Gastrocnemius medialis (tissue), 4 donors: ENCODE results near the gene ZNF585A. TPM values are rescaled to one million over a fixed set of nuclear protein-coding genes. Genes with fewer than 3 reads are reported as not detected.

Source experiments
- ATAC-seq, 2 donors: fragments of 150-250 bp; one replicate each; pipeline ENCODE4 v1.9.1; 2016
- DNase-seq, 2 donors: peaks; one replicate each; pipeline ENCODE4 v3.0.0-alpha.2; 2019
- H3K27ac ChIP-seq, 4 donors: fragments of 200-600 bp; sonication (generic); 1 replicate in 1 of 4; 2 replicates in 3 of 4; pipeline ENCODE4 v1.5.1; 2016 to 2018; ENCODE audit warnings: mild to moderate bottlenecking in 2 of 4, moderate library complexity in 1 of 4
- H3K27me3 ChIP-seq, 3 donors: fragments of 200-600 bp; sonication (generic) in 2 of 3; 1 replicate in 1 of 3; 2 replicates in 2 of 3; pipeline versions ENCODE4 v1.5.1 to v1.6.0; 2016 to 2019; ENCODE audit warnings: mild to moderate bottlenecking in 1 of 3, moderate library complexity in 1 of 3
- H3K36me3 ChIP-seq, 2 donors: fragments of 200-600 bp; sonication (generic) in 1 of 2; one replicate each; pipeline ENCODE4 v1.5.1; 2017 to 2018
- H3K4me1 ChIP-seq, 2 donors: fragments of 200-600 bp; sonication (generic) in 1 of 2; one replicate each; pipeline ENCODE4 v1.5.1; 2016 to 2017; ENCODE audit warnings: mild to moderate bottlenecking in 2 of 2
- H3K4me3 ChIP-seq, 4 donors: fragments of 200-600 bp; sonication (generic) in 3 of 4; 1 replicate in 1 of 4; 2 replicates in 3 of 4; pipeline ENCODE4 v1.5.1; 2016 to 2019; ENCODE audit warnings: mild to moderate bottlenecking in 2 of 4
- H3K9me3 ChIP-seq, 3 donors: fragments of 200-600 bp; sonication (generic) in 2 of 3; 1 replicate in 1 of 3; 2 replicates in 2 of 3; pipeline ENCODE4 v1.5.1; 2016 to 2019
- CTCF ChIP-seq, 5 experiments: fragments of 450-650 bp in 3 of 5; fragments of 200-600 bp in 2 of 5; sonication (generic) in 2 of 5; IDR thresholded peaks in 4 of 5; conservative IDR thresholded peaks in 1 of 5; 1 replicate in 4 of 5; 2 replicates in 1 of 5; pipeline ENCODE4 v1.5.1; 2016 to 2019; ENCODE audit warnings: antibody characterized with exemption in 5 of 5, mild to moderate bottlenecking in 3 of 5, moderate library complexity in 3 of 5
- POLR2A ChIP-seq, 2 donors: fragments of 450-650 bp; IDR thresholded peaks; one replicate each; pipeline ENCODE4 v1.6.1; 2017; ENCODE audit warnings: antibody characterized with exemption in 2 of 2, mild to moderate bottlenecking in 2 of 2, moderate library complexity in 2 of 2
- in situ Hi-C, 4 donors: fragments of 200-750 bp; cut with MboI; loops; one replicate each; pipeline versions ENCODE4 v1.15.0 to v1.8.0; 2017; ENCODE audit warnings: low sequenced_read_pairs in 4 of 4
- intact Hi-C: fragments of 100-400 bp; cut with DNase I; formaldehyde crosslinking; loops from one replicate; pipeline ENCODE4 v1.15.1; 2023; ENCODE audit warnings: low total_unique reads
- total RNA-seq, 4 donors: library from RNA; depleted of rRNA; stranded (reverse); fragments of >200 nt; gene quantifications; one replicate each; pipeline versions ENCODE4 v1.1.0 to v1.2.3, GENCODE V29; 2016

The ZNF585A gene
- total RNA-seq, result 10 to 100 TPM in 1 of 4 donors, 1 to 10 TPM in 3; 2.0 to 10.5 (median 6.0) TPM

- peaks cover 0 to 6% (median 0%) of the 10 kb centered on the region in 3 donors for H3K9me3 ChIP-seq
Observed at GRCh38 chr19:37172368-37173366, at the start of gene ZNF585A. Gene ZNF585A (minus strand): TSS chr19:37172695. CDS start chr19:37169910, 2,785 bp downstream.

GRCh38 chr19:37221136-37221535 is 48.6 kb upstream of the ZNF585A start:
- intact Hi-C loops, result no loop called here
- TF ChIP-seq POLR2A (IDR thresholded peaks at IDR 0.05), result no peak
- TF ChIP-seq CTCF (IDR thresholded peaks at IDR 0.05 in 4 of 5, conservative IDR thresholded peaks at IDR 0.05 in 1 of 5), result no peak
- no peak for ATAC-seq

More at GRCh38 chr19:37172368-37173366, at the start of gene ZNF585A:
- H3K4me1 ChIP-seq, result peaks cover 7 to 12% of the 10 kb centered on the region in 2 donors
- in situ Hi-C loops (loop anchor here in 2 of 4 donors (5.0 to 25.0 kb wide), 2 partner anchors 35 to 190 kb away; partner anchors contain the start of gene ZNF527 (in 1 of the 2)), intact Hi-C loops (loop anchor here (1.0 to 2.0 kb wide), 10 partner anchors 38 to 683 kb away; partner anchors contain the start of genes ZNF383, ZNF420, ZNF527 and ZNF529)
- no peaks in the 10 kb centered on the region for H3K27me3 ChIP-seq
- ATAC-seq (peak; percentile 100), DNase-seq (peak; percentile 90 to 93)
- peak in 2 of 5 experiments; percentile 21 to 32 for TF ChIP-seq CTCF (IDR thresholded peaks at IDR 0.05 in 4 of 5, conservative IDR thresholded peaks at IDR 0.05 in 1 of 5)
- peak in 1 of 2 donors; percentile 14 for TF ChIP-seq POLR2A (IDR thresholded peaks at IDR 0.05)
- peaks cover 13 to 38% of the 10 kb centered on the region in 2 donors for H3K36me3 ChIP-seq
- peak within 1 kb of the TSS; percentile 74 to 85 (median 80) for H3K4me3 ChIP-seq
- peak within 1 kb of the TSS; percentile 80 to 90 (median 84) for H3K27ac ChIP-seq

GRCh38 chr19:37220383-37220782 is 47.9 kb upstream of the ZNF585A start:
- Histone ChIP-seq H3K27ac (no peak overlapping the region), H3K4me1 (peaks cover 3 to 11% of the 10 kb centered on the region in 2 donors), H3K4me3 (no peak overlapping the region), H3K36me3 (peaks cover 15 to 51% of the 10 kb centered on the region in 2 donors), H3K27me3 (no peaks in the 10 kb centered on the region), H3K9me3 (peaks cover 0 to 8% (median 0%) of the 10 kb centered on the region in 3 donors)
- TF ChIP-seq POLR2A (IDR thresholded peaks at IDR 0.05) (no peak), CTCF (IDR thresholded peaks at IDR 0.05 in 4 of 5, conservative IDR thresholded peaks at IDR 0.05 in 1 of 5) (no peak)
- ATAC-seq (no peak), DNase-seq (no peak)
- intact Hi-C loops, result no loop called here
- in situ Hi-C loops, result loop anchor here in 1 of 4 donors (25.0 kb wide), 1 partner anchor 242 kb away; the partner anchor contains the start of genes ZNF569 and ZNF570

More at GRCh38 chr19:37221136-37221535, 48.6 kb upstream of the ZNF585A start:
- peaks cover 16 to 59% of the 10 kb centered on the region in 2 donors for H3K36me3 ChIP-seq
- H3K27ac ChIP-seq, result no peak overlapping the region
- peaks cover 0 to 12% (median 0%) of the 10 kb centered on the region in 3 donors for H3K9me3 ChIP-seq
- H3K27me3 ChIP-seq, result no peaks in the 10 kb centered on the region
- peaks cover 3 to 11% of the 10 kb centered on the region in 2 donors for H3K4me1 ChIP-seq
- in situ Hi-C loops, result loop anchor here in 1 of 4 donors (25.0 kb wide), 1 partner anchor 241 kb away; the partner anchor contains the start of genes ZNF569 and ZNF570
- no peak overlapping the region for H3K4me3 ChIP-seq
- DNase-seq, result no peak

GRCh38 chr19:37218592-37218935 is 46.1 kb upstream of the ZNF585A start:
- intact Hi-C loops, result loop anchor here (1.0 to 10.0 kb wide), 11 partner anchors 8 to 1004 kb away; partner anchors contain the start of genes ZFP30, ZNF146, ZNF345 and ZNF527
- Histone ChIP-seq H3K27ac (peak overlapping the region; percentile 89 to 93 (median 91)), H3K36me3 (peaks cover 9 to 39% of the 10 kb centered on the region in 2 donors), H3K9me3 (no peaks in the 10 kb centered on the region), H3K4me1 (peaks cover 3 to 11% of the 10 kb centered on the region in 2 donors), H3K27me3 (no peaks in the 10 kb centered on the region), H3K4me3 (peak overlapping the region; percentile 82 to 92 (median 88))
- DNase-seq (peak; percentile 15 to 28), ATAC-seq (peak; percentile 73 to 84)
- TF ChIP-seq CTCF (IDR thresholded peaks at IDR 0.05 in 4 of 5, conservative IDR thresholded peaks at IDR 0.05 in 1 of 5), result peak in 1 of 5 experiments; percentile 10
- TF ChIP-seq POLR2A (IDR thresholded peaks at IDR 0.05), result peak; percentile 33 to 42
- in situ Hi-C loops, result loop anchor here in 1 of 4 donors (25.0 kb wide), 1 partner anchor 244 kb away; the partner anchor contains the start of genes ZNF569 and ZNF570
